ENCODE data around the gene TMEM101.
A peak's percentile ranks its signal among the peaks of the same experiment; 100 is the strongest.
"Not testable (repeated sequence)": the region's sequence is repeated elsewhere in the genome, so short reads cannot be mapped to it uniquely, and the experiment has no call there.

Gene TMEM101

GRCh38 chr17:44023545-44024270, 8.9 kb upstream of the TMEM101 start:
- no peak for DNase-seq

- DNase-seq = no peak
Measured at GRCh38 chr17:44022246-44022645, 7.5 kb upstream of the TMEM101 start.

- DNase-seq = not testable (repeated sequence)
Measured at GRCh38 chr17:44021227-44021626, 6.5 kb upstream of the TMEM101 start.

GRCh38 chr17:44014133-44014436, 678 bp downstream of the TMEM101 start:
- no peak for DNase-seq

- DNase-seq = no peak
Measured at GRCh38 chr17:44012874-44013273, 1.9 kb downstream of the TMEM101 start.

- no peak for DNase-seq
Measured at GRCh38 chr17:44012391-44012790, 2.4 kb downstream of the TMEM101 start.

- DNase-seq = no peak
Measured at GRCh38 chr17:44011876-44012275, 2.9 kb downstream of the TMEM101 start.

GRCh38 chr17:44010966-44011647, 3.7 kb downstream of the TMEM101 start:
- DNase-seq = no peak

GRCh38 chr17:44008205-44008909, 6.4 kb downstream of the TMEM101 start:
- DNase-seq = no peak

- DNase-seq = no peak
Measured at GRCh38 chr17:44007346-44008204, 7.2 kb downstream of the TMEM101 start.

- DNase-seq = peak; percentile 98
Measured at GRCh38 chr17:44006598-44007345, 8.0 kb downstream of the TMEM101 start.

- peak; percentile 8 for DNase-seq
Measured at GRCh38 chr17:44006272-44006597, 8.5 kb downstream of the TMEM101 start.

- DNase-seq = peak; percentile 38
Measured at GRCh38 chr17:44005527-44006271, 9.1 kb downstream of the TMEM101 start.

GRCh38 chr17:44004761-44005526, 9.8 kb downstream of the TMEM101 start:
- DNase-seq = peak; percentile 23

GRCh38 chr17:44004077-44004760, 10.5 kb downstream of the TMEM101 start, which contains the start of gene NAGS:
Gene NAGS, plus strand, starts transcription at chr17:44004622. Its CDS starts 42 bp downstream, at chr17:44004664.
- no peak for DNase-seq

GRCh38 chr17:44002141-44002848, 12.5 kb downstream of the TMEM101 start:
- DNase-seq = no peak

- DNase-seq = no peak
Measured at GRCh38 chr17:44001461-44001920, 13.3 kb downstream of the TMEM101 start.

- DNase-seq = no peak
Measured at GRCh38 chr17:44000871-44001460, 13.8 kb downstream of the TMEM101 start.
